Right hindlimb (tissue), 1 donor: Measurements from ENCODE around the gene PADI4.

Source experiments
- DNase-seq: peaks from one replicate; pipeline ENCODE4 v3.0.0-alpha.2; 2018

Gene PADI4

GRCh38 chr1:17352419-17352909, 44.5 kb downstream of the PADI4 start:
- DNase-seq: no peak

DNA sequence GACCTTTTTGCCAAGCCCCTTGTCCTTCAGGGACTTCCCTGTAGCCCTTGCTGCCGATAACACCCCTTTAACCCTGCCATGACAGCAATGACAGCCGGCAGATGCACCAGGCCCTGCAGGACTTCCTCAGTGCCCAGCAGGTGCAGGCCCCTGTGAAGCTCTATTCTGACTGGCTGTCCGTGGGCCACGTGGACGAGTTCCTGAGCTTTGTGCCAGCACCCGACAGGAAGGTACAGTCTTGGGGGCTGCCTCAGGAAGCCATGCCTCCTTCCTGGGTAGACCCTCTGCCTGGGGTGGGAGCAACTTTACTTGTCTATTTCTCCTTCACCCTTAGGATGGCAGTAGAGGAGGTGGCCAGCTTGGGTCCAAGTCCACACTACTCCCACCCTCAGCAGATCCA, 47.9 kb downstream of the PADI4 start:
- DNase-seq: no peak

GRCh38 chr1:17356387-17357026, 48.5 kb downstream of the PADI4 start:
- no peak for DNase-seq

GRCh38 chr1:17358557-17358956, 50.6 kb downstream of the PADI4 start:
- no peak for DNase-seq

DNA sequence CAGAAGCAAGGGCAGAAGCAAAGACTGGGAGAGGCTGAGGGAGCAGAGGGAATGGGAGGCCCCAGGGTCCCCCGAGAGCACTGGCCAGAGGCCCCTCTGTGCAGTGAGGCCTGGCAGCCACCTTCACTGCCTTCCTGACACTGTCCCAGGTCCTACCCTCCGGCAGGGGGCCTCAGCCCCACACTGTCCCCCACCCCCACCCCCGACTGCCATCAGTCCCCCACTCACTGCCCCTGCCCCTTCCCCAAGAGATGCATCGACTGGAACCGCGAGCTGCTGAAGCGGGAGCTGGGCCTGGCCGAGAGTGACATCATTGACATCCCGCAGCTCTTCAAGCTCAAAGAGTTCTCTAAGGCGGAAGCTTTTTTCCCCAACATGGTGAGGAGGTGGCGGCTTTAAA, 51.0 kb downstream of the PADI4 start:
- DNase-seq: no peak

DNA sequence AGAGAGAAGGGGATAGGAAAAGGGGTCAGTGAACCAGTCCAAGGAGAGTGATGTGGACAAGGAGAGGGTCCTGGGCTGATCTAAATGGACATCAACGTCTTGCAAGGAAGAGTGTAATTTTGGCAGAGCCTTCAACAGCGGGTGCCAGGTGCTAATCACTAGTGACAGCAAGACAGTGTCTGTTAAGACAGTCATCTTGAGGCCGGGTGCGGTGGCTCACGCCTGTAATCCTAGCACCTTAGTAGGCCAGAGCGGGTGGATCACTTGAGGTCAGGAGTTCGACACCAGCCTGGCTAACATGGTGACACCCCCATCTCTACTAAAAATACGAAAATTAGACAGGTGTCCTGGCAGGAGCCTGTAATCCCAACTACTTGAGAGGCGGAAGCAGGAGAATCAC, 51.8 kb downstream of the PADI4 start:
- no peak for DNase-seq

- DNase-seq: no peak
Measured at GRCh38 chr1:17360272-17360956, 52.4 kb downstream of the PADI4 start.

GRCh38 chr1:17361687-17362086, 53.7 kb downstream of the PADI4 start:
- DNase-seq: no peak

GRCh38 chr1:17363351-17363750, 55.4 kb downstream of the PADI4 start:
- no peak for DNase-seq

DNA sequence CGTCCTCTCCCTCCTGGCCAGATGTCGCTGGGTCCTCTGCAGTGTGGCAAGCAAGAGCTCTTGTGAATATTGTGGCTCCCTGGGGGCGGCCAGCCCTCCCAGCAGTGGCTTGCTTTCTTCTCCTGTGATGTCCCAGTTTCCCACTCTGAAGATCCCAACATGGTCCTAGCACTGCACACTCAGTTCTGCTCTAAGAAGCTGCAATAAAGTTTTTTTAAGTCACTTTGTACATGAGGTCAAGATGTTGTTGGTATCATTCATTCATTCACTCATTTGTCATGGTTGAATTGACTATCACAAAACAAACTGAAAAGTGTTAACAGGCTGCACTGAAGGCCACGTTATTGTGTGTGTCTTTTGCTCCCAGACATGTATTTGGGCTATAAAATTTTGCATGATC, 55.8 kb downstream of the PADI4 start:
- no peak for DNase-seq

DNA sequence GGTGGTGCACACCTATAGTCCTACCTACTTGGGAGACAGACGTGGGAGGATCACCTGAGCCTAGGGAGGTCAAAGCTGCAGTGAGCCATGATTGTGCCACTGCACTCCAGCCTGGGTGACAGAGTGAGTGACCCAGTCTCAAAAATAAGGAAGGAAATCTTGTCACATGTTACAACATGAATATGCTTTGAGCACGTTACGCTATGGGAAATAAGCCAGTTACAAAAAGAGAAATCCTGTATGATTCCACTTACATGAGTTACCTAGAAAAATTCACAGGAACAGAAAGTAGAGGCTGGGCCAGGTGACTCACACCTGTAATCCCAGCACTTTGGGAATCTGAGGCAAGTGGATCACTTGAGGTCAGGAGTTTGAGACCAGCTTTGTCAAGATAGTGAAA, 57.3 kb downstream of the PADI4 start:
- DNase-seq: no peak

GRCh38 chr1:17369466-17369865, 61.5 kb downstream of the PADI4 start:
- no peak for DNase-seq

DNA sequence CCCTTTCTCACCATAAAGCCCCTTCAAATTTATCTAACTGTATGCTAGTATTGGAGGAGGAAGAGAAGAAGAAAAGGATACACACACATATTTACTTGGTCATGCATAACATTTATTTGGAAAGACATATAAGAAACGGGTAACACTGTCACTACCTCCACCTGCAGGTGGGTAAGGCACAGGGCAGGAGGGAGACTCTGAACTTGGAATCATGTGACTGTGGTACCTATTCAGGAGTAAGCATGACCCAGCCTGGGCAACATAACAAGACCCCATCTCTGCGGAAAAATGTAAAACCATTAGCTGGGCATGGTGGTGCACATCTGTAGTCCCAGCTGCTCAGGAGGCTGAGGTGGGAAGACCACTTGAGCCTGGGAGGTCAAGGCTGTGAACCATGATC, 62.6 kb downstream of the PADI4 start:
- DNase-seq: no peak

GRCh38 chr1:17371896-17372295, 63.9 kb downstream of the PADI4 start, which contains the start of gene PADI6:
Gene PADI6, plus strand, starts transcription at chr1:17372196. Its CDS starts 50 bp downstream, at chr1:17372246.
- no peak for DNase-seq

DNA sequence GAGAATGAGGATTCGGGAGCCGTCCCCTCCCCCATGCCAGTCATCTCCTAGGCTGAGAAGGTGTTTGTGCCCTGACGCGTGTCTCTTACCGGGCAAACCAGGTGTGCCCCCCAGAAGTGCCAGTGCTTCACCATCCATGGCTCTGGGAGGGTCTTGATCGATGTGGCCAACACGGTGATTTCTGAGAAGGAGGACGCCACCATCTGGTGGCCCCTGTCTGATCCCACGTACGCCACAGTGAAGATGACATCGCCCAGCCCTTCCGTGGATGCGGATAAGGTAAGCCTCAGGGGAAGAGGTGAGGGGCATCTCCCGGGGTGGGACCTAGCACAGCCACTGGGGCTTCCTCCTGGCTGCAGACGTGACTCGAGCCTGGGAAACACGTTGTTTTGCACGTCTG, 65.0 kb downstream of the PADI4 start:
- DNase-seq: no peak

GRCh38 chr1:17375651-17376050, 67.7 kb downstream of the PADI4 start:
- DNase-seq: no peak

- DNase-seq: no peak
Measured at GRCh38 chr1:17377325-17377953, 69.4 kb downstream of the PADI4 start.

DNA sequence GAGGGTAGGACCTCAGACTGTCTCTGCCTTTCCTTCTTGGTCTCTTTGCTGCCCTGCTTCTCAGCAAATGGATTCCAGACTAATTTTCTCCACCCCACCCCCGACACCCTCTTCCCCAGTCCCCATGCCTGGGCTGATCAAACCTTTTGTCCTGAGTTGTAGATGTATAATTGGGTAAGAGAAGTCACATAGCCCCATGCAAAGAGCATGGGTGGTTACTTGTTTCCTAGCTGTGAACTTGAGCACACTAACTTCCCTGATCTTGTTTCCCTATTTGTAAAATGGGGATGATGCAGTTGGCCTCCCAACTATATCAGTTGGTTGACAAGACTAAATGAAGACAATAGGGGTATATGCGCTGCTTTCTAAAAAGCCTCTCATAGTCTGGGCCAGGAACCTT, 73.2 kb downstream of the PADI4 start:
- no peak for DNase-seq

DNA sequence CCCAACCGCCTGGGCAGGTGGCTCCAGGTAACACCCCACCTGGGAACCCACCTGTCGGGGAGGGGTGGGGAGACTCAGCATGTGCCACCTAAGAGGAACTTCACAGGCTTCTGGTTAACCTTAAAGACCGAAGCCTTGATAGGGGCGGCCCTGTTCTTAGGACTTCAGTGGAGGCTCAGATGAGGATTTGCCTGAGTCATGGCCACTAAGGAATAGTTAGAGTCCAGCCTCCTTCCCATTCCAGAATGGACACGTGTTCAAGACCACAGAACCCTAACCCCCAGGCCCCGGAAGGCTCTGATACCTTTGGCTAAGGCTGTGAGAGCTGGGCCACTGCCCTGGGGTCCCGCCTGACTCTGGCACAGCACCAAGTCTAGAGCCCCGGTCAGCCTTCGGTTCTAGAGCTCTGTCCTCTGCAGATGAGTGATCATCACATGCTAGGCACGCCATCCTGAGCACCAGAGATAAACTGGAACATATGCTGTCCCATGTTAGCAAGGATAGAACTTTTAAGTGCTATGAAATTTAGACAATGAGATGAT, 84.3 kb downstream of the PADI4 start:
- no peak for DNase-seq

GRCh38 chr1:17393230-17393629, 85.2 kb downstream of the PADI4 start:
- no peak for DNase-seq

DNA sequence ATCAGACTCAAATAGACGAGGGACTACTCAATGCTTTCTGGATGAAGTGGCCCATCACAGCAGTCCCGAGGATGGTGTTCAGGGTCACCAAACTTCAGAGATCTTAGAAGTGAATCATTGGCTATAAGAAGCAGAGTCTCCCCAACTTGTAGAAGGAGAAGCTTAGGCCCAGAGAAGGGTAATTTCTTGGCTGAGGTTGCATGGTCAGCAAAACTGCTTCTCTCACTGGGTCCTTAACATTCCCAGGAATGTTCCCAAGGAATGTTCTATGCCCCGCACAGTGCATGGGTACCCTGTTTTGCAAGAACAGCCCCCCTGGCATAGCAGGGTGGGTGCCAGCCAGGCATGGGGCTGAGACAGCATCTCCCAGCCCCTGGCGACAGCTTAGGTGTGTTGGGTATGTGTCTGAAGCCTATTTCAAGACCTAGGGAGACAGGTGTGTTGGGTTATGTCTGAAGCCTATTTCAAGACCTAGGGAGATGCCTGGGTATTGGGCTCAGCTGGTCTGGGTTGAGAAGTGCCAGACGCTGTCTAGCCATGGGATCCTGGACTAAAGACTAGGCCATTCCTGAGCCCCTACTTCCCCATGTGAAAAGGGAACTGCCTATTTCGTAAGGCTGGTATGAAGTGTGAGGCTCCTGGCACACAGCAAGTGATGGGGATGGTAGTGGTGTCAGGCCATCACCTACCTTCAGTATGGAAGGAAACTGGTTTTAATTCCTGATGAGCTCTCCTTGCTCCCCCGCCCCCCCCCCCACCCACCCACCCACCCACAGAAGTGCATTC, 90.1 kb downstream of the PADI4 start:
- DNase-seq: no peak

GRCh38 chr1:17400725-17401341, 92.8 kb downstream of the PADI4 start:
- DNase-seq: no peak

GRCh38 chr1:17401841-17402240, 93.8 kb downstream of the PADI4 start:
- no peak for DNase-seq
